WTC11 (cell line): Measurements from ENCODE around the gene ZFP36L2. TPM values are rescaled to one million over a fixed set of nuclear protein-coding genes. Genes with fewer than 3 reads are reported as not detected.

Experiments
- ATAC-seq: fragments of 200-7000 bp; cut with Tn5 transposase; 2 replicates; pipeline ENCODE4 v1.10.0; 2021; ENCODE audit warnings: mild to moderate bottlenecking, moderate library complexity
- CTCF ChIA-PET: fragments of 300-600 bp; sonication (Branson Sonifier 250); formaldehyde crosslinking; loops from one replicate; lab custom pipeline; 2021; ENCODE audit warnings: antibody characterized with exemption; lab: Charles Lee
- POLR2A ChIA-PET: fragments of 350-600 bp; sonication (Branson Sonifier 250); formaldehyde crosslinking; loops from one replicate; lab custom pipeline; 2021; ENCODE audit warnings: antibody characterized with exemption; lab: Charles Lee
- DNase-seq: peaks from one replicate; pipeline ENCODE4 v3.0.0; 2021; ENCODE audit warnings: low spot score
- H3K27ac Mint-ChIP-seq: 2 replicates; pipeline ENCODE4 v1.8.0; 2021; ENCODE audit warnings: mixed read lengths
- H3K27me3 Mint-ChIP-seq: 2 replicates; pipeline ENCODE4 v1.8.0; 2021; ENCODE audit warnings: low read depth, mild to moderate bottlenecking, moderate library complexity, mixed read lengths
- H3K36me3 Mint-ChIP-seq: 2 replicates; pipeline ENCODE4 v1.8.0; 2021; ENCODE audit warnings: mixed read lengths
- H3K4me1 Mint-ChIP-seq: 2 replicates; pipeline ENCODE4 v1.8.0; 2022; ENCODE audit warnings: mixed read lengths
- H3K4me3 Mint-ChIP-seq: 2 replicates; pipeline ENCODE4 v1.8.0; 2021; ENCODE audit warnings: mild to moderate bottlenecking, moderate library complexity, mixed read lengths
- H3K9me3 Mint-ChIP-seq: 2 replicates; pipeline ENCODE4 v1.8.0; 2021; ENCODE audit warnings: mixed read lengths
- CREB1 ChIP-seq: sonication (generic); formaldehyde crosslinking; IDR thresholded peaks from 2 replicates; pipeline ENCODE4 v1.8.0; 2023; ENCODE audit warnings: mild to moderate bottlenecking, missing genetic modification reagents
- ELF4 ChIP-seq: sonication (generic); formaldehyde crosslinking; IDR thresholded peaks from 2 replicates; pipeline ENCODE4 v1.8.1; 2022; ENCODE audit warnings: low read depth, mild to moderate bottlenecking, moderate library complexity, missing genetic modification reagents
- FOXK1 ChIP-seq: sonication (generic); formaldehyde crosslinking; IDR thresholded peaks from 2 replicates; pipeline ENCODE4 v1.8.0; 2022; ENCODE audit warnings: mild to moderate bottlenecking, moderate library complexity, missing genetic modification reagents
- GABPB1 ChIP-seq: sonication (generic); formaldehyde crosslinking; IDR thresholded peaks from 2 replicates; pipeline ENCODE4 v1.8.1; 2023; ENCODE audit warnings: mild to moderate bottlenecking, missing genetic modification reagents
- NR3C1 ChIP-seq: sonication (generic); formaldehyde crosslinking; conservative IDR thresholded peaks from 2 replicates; pipeline ENCODE4 v1.8.1; 2023; ENCODE audit warnings: low read depth, mild to moderate bottlenecking, missing genetic modification reagents
- ZBTB21 ChIP-seq: sonication (generic); formaldehyde crosslinking; IDR thresholded peaks from 2 replicates; pipeline ENCODE4 v1.8.1; 2023; ENCODE audit warnings: mild to moderate bottlenecking, missing genetic modification reagents, borderline replicate concordance
- ZNF121 ChIP-seq: sonication (generic); formaldehyde crosslinking; IDR thresholded peaks from 2 replicates; pipeline ENCODE4 v1.8.0; 2023; ENCODE audit warnings: missing genetic modification reagents
- ZNF423 ChIP-seq: fragments of 250-450 bp; sonication (Bioruptor Pico); IDR thresholded peaks from 2 replicates; pipeline ENCODE4 v2.1.2; 2022; ENCODE audit warnings: mild to moderate bottlenecking, moderate library complexity
- ZNF671 ChIP-seq: fragments of 250-450 bp; sonication (Bioruptor Pico); IDR thresholded peaks from 2 replicates; pipeline ENCODE4 v1.8.0; 2021; ENCODE audit warnings: mild to moderate bottlenecking
- total RNA-seq: library from RNA; stranded (reverse); gene quantifications from 3 replicates; pipeline ENCODE4 v1.2.3, GENCODE V29; 2021
- TF ChIP-seq, protein P1 (sequence below): fragments of 250-450 bp; sonication (Bioruptor Pico); IDR thresholded peaks from 2 replicates; pipeline ENCODE4 v1.9.0; 2021; ENCODE audit warnings: moderate library complexity, mild to moderate bottlenecking, inconsistent platforms, borderline replicate concordance
- TF ChIP-seq, protein P2 (sequence below): sonication (generic); formaldehyde crosslinking; IDR thresholded peaks from 2 replicates; pipeline ENCODE4 v1.8.1; 2023; ENCODE audit warnings: mild to moderate bottlenecking, missing genetic modification reagents
- TF ChIP-seq, protein P3 (sequence below): fragments of 250-450 bp; sonication (Bioruptor Pico); IDR thresholded peaks from 2 replicates; pipeline ENCODE4 v1.9.0; 2021; ENCODE audit warnings: mild to moderate bottlenecking
- TF ChIP-seq, protein P4 (sequence below): sonication (generic); formaldehyde crosslinking; conservative IDR thresholded peaks from 2 replicates; pipeline ENCODE4 v1.8.1; 2023; ENCODE audit warnings: mild to moderate bottlenecking, low read depth, missing genetic modification reagents, moderate library complexity
- TF ChIP-seq, protein P5 (sequence below): sonication (generic); formaldehyde crosslinking; IDR thresholded peaks from 2 replicates; pipeline ENCODE4 v1.8.1; 2022; ENCODE audit warnings: mild to moderate bottlenecking, moderate library complexity, missing genetic modification reagents
- TF ChIP-seq, protein P6 (sequence below): sonication (generic); formaldehyde crosslinking; IDR thresholded peaks from 2 replicates; pipeline ENCODE4 v1.8.0; 2022; ENCODE audit warnings: mild to moderate bottlenecking, missing genetic modification reagents

The ZFP36L2 gene
- total RNA-seq, 1 experiment from 2014 or later, result 50.4 TPM

DNA sequence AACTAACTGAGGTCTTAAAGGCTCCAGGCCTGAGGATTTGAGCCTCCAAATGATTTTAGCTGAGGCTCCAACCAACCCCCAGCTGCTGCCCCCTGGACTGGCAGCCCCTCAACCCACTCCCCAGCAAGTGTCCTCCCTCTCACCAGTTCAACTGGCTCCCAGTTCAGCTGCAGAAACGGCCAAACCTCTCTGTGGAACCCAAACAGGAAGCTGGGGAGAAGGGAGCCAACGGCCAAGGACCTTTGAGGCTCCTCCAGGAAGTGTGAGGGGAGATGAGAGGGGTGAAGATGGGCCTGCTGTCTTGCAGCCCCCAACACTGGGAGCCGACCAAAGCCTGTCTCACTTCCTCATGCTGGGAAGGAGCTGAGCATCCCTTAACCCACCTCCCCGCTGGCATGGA, 24.9 kb downstream of the ZFP36L2 start:
- DNase-seq (no peak), ATAC-seq (no peak)
- H3K4me3 Mint-ChIP-seq, result no peak overlapping the region
- ChIA-PET CTCF (interaction anchor here (2.5 kb wide), 1 partner anchor 9 kb away, joined by 12 read pairs; no protein-coding TSS in a partner anchor), POLR2A (no interaction called here)
- no peaks in the 10 kb centered on the region for H3K36me3 Mint-ChIP-seq
- TF ChIP-seq, protein P1, sequence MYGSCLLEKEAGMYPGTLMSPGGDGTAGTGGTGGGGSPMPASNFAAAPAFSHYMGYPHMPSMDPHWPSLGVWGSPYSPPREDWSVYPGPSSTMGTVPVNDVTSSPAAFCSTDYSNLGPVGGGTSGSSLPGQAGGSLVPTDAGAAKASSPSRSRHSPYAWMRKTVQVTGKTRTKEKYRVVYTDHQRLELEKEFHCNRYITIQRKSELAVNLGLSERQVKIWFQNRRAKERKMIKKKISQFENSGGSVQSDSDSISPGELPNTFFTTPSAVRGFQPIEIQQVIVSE, result no peak
- TF ChIP-seq ZNF121 (CRISPR knock-in tag), result no peak
- TF ChIP-seq, protein P2, sequence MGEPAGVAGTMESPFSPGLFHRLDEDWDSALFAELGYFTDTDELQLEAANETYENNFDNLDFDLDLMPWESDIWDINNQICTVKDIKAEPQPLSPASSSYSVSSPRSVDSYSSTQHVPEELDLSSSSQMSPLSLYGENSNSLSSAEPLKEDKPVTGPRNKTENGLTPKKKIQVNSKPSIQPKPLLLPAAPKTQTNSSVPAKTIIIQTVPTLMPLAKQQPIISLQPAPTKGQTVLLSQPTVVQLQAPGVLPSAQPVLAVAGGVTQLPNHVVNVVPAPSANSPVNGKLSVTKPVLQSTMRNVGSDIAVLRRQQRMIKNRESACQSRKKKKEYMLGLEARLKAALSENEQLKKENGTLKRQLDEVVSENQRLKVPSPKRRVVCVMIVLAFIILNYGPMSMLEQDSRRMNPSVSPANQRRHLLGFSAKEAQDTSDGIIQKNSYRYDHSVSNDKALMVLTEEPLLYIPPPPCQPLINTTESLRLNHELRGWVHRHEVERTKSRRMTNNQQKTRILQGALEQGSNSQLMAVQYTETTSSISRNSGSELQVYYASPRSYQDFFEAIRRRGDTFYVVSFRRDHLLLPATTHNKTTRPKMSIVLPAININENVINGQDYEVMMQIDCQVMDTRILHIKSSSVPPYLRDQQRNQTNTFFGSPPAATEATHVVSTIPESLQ (CRISPR knock-in tag), result no peak
- TF ChIP-seq, protein P3, sequence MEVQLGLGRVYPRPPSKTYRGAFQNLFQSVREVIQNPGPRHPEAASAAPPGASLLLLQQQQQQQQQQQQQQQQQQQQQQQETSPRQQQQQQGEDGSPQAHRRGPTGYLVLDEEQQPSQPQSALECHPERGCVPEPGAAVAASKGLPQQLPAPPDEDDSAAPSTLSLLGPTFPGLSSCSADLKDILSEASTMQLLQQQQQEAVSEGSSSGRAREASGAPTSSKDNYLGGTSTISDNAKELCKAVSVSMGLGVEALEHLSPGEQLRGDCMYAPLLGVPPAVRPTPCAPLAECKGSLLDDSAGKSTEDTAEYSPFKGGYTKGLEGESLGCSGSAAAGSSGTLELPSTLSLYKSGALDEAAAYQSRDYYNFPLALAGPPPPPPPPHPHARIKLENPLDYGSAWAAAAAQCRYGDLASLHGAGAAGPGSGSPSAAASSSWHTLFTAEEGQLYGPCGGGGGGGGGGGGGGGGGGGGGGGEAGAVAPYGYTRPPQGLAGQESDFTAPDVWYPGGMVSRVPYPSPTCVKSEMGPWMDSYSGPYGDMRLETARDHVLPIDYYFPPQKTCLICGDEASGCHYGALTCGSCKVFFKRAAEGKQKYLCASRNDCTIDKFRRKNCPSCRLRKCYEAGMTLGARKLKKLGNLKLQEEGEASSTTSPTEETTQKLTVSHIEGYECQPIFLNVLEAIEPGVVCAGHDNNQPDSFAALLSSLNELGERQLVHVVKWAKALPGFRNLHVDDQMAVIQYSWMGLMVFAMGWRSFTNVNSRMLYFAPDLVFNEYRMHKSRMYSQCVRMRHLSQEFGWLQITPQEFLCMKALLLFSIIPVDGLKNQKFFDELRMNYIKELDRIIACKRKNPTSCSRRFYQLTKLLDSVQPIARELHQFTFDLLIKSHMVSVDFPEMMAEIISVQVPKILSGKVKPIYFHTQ, result no peak
- no peak for TF ChIP-seq ZBTB21 (CRISPR knock-in tag)
- no peak for TF ChIP-seq ZNF671
- no peaks in the 10 kb centered on the region for H3K9me3 Mint-ChIP-seq
- H3K27me3 Mint-ChIP-seq, result no peaks in the 10 kb centered on the region
- no peak overlapping the region for H3K27ac Mint-ChIP-seq
- H3K4me1 Mint-ChIP-seq, result peaks cover 8% of the 10 kb centered on the region

DNA sequence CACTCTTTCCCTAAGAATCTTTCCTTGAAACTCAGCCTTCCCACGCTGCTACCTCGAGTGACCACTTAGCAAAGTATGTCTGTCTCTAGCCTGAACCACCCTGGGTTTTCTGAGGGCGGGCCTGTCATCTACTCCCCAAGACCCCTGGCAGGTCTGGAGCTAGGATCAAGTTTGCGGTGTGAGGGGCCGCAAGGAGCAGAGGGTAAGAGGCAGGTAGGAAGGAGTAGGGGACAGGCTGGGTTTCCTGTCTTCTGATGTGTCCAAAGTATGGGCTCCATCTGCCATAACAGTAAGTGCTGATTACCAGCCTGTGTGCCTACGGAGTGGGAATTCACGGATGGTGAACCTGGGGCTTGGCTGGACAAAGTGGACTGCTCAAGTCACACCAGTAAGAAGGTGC, 25.4 kb downstream of the ZFP36L2 start:
- no peaks in the 10 kb centered on the region for H3K27me3 Mint-ChIP-seq
- ChIA-PET POLR2A (no interaction called here), CTCF (no interaction called here)
- no peak overlapping the region for H3K27ac Mint-ChIP-seq
- no peak overlapping the region for H3K4me3 Mint-ChIP-seq
- DNase-seq (no peak), ATAC-seq (no peak)
- no peaks in the 10 kb centered on the region for H3K9me3 Mint-ChIP-seq
- peaks cover 8% of the 10 kb centered on the region for H3K4me1 Mint-ChIP-seq
- no peaks in the 10 kb centered on the region for H3K36me3 Mint-ChIP-seq
- TF ChIP-seq FOXK1 (CRISPR knock-in tag), result no peak

DNA sequence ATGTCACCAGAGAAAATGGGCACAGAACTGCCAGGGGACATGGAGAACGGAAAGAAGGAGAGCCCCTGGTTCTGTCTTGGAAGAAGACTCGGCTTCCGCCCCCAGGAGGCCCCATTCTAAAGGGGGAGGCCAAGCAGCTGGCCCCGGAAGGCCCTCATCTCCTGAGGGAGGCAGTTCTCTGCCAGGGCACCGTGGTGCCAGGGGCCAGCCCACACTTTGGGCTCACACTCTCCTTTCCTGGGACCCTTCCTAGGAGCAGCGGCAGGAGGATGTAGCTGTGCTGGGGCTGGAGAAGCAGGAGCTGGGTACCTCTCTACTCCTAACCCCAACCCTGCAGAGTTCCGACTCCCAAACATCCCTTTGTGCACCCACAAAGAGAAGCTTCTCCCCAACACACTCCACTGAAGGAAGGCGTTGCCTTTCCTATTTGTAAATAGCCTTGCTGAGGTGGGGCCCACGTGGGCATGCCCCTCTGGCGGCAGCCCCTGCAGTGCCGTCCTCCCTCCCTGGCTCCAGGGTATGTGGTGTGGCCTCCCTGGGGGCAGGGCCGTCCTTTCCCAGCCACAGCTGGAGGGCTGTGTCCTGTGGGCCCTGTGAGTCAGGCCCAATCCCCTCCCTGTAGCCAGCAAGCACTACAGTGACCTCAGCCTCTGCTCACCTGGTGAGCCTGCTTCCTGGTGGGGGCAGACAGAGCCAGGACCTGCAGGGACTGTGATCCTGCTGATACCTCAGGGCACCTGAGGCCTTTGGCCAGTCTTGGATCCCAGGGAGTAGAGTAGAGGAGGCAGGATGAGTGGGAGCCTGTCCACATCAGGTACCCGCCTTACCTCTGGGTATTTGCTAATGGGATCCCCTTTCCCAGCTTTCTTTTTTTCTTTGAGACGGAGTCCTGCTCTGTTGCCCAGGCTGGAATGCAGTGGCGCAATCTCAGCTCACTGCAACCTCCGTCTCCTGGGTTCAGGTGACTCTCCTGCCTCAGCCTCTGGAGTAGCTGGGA, 26.6 kb downstream of the ZFP36L2 start:
- POLR2A ChIA-PET, result interaction anchor here (0.5 to 0.7 kb wide), 2 partner anchors 20 to 656 kb away, joined by 3 to 4 read pairs; no protein-coding TSS in a partner anchor
- Mint-ChIP-seq H3K4me1 (peaks cover 9% of the 10 kb centered on the region), H3K36me3 (no peaks in the 10 kb centered on the region), H3K27me3 (no peaks in the 10 kb centered on the region), H3K27ac (peak overlapping the region; percentile 60; the same call in 1 of the 2 replicates), H3K4me3 (no peak overlapping the region), H3K9me3 (no peaks in the 10 kb centered on the region)
- DNase-seq, result no peak
- TF ChIP-seq CREB1 (no peak), ZNF423 (CRISPR knock-in tag) (peak; percentile 87), ZNF121 (CRISPR knock-in tag) (peak; percentile 43), NR3C1 (no peak), GABPB1 (peak; percentile 63; the same call in 1 of the 2 replicates)
- CTCF ChIA-PET, result interaction anchor here (0.7 to 1.1 kb wide), 3 partner anchors 8 to 30 kb away, joined by 3 to 4 read pairs (median 3); no protein-coding TSS in a partner anchor
- ATAC-seq, result peak; percentile 63

DNA sequence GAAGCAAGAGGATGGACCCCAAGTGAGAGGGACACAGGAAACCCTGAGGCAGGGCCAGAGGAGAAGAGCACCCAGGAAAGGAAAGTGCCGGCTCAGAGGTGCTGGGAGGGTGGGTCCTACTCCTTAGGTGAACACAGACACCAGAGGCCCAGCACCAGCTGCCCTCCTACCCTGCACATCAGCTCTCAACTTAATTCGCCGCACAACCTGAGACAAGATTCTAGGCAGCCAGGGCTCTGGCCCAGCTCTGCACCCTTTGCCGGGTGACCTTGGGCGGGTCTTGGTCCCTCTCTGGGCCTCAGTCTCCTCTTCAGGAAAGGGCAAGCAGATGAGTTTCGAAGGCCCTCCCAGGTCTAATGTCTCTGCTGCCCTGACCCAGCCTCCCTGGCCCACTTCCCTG, 28.1 kb downstream of the ZFP36L2 start:
- Mint-ChIP-seq H3K27me3 (no peaks in the 10 kb centered on the region), H3K27ac (no peak overlapping the region), H3K4me3 (no peak overlapping the region), H3K9me3 (no peaks in the 10 kb centered on the region), H3K36me3 (no peaks in the 10 kb centered on the region), H3K4me1 (peaks cover 24% of the 10 kb centered on the region)
- ATAC-seq (no peak), DNase-seq (no peak)
- CTCF ChIA-PET, result interaction anchor here (0.6 to 1.1 kb wide), 3 partner anchors 10 to 340 kb away, joined by 3 to 4 read pairs (median 3); partner anchors contain the start of gene ZFP36L2
- POLR2A ChIA-PET, result interaction anchor here (1.2 kb wide), 1 partner anchor 19 kb away, joined by 3 read pairs; no protein-coding TSS in a partner anchor
- TF ChIP-seq, protein P4, sequence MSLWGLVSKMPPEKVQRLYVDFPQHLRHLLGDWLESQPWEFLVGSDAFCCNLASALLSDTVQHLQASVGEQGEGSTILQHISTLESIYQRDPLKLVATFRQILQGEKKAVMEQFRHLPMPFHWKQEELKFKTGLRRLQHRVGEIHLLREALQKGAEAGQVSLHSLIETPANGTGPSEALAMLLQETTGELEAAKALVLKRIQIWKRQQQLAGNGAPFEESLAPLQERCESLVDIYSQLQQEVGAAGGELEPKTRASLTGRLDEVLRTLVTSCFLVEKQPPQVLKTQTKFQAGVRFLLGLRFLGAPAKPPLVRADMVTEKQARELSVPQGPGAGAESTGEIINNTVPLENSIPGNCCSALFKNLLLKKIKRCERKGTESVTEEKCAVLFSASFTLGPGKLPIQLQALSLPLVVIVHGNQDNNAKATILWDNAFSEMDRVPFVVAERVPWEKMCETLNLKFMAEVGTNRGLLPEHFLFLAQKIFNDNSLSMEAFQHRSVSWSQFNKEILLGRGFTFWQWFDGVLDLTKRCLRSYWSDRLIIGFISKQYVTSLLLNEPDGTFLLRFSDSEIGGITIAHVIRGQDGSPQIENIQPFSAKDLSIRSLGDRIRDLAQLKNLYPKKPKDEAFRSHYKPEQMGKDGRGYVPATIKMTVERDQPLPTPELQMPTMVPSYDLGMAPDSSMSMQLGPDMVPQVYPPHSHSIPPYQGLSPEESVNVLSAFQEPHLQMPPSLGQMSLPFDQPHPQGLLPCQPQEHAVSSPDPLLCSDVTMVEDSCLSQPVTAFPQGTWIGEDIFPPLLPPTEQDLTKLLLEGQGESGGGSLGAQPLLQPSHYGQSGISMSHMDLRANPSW, result no peak
- TF ChIP-seq, protein P5, sequence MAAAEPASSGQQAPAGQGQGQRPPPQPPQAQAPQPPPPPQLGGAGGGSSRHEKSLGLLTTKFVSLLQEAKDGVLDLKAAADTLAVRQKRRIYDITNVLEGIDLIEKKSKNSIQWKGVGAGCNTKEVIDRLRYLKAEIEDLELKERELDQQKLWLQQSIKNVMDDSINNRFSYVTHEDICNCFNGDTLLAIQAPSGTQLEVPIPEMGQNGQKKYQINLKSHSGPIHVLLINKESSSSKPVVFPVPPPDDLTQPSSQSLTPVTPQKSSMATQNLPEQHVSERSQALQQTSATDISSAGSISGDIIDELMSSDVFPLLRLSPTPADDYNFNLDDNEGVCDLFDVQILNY (CRISPR knock-in tag), result no peak
- TF ChIP-seq, protein P6, sequence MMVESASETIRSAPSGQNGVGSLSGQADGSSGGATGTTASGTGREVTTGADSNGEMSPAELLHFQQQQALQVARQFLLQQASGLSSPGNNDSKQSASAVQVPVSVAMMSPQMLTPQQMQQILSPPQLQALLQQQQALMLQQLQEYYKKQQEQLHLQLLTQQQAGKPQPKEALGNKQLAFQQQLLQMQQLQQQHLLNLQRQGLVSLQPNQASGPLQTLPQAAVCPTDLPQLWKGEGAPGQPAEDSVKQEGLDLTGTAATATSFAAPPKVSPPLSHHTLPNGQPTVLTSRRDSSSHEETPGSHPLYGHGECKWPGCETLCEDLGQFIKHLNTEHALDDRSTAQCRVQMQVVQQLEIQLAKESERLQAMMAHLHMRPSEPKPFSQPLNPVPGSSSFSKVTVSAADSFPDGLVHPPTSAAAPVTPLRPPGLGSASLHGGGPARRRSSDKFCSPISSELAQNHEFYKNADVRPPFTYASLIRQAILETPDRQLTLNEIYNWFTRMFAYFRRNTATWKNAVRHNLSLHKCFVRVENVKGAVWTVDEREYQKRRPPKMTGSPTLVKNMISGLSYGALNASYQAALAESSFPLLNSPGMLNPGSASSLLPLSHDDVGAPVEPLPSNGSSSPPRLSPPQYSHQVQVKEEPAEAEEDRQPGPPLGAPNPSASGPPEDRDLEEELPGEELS (CRISPR knock-in tag), result no peak
- TF ChIP-seq ZNF121 (CRISPR knock-in tag), result no peak
- no peak for TF ChIP-seq ELF4 (CRISPR knock-in tag)
